Tibial nerve (tissue), 4 donors: ENCODE measurements around the gene MOV10L1. TPM values are rescaled to one million over a fixed set of nuclear protein-coding genes. Genes with fewer than 3 reads are reported as not detected.

Source experiments
- DNase-seq, 2 donors: peaks; one replicate each; pipeline ENCODE4 v3.0.0-alpha.2; 2019; ENCODE audit warnings: low spot score in 2 of 2
- H3K27ac ChIP-seq, 4 donors: fragments of 200-600 bp; sonication (generic) in 3 of 4; one replicate each; pipeline ENCODE4 v1.5.1; 2017 to 2019; ENCODE audit warnings: mild to moderate bottlenecking in 1 of 4
- H3K27me3 ChIP-seq, 2 donors: fragments of 200-600 bp; sonication (generic) in 1 of 2; one replicate each; pipeline versions ENCODE4 v1.5.1 to v1.6.0; 2017 to 2019
- H3K36me3 ChIP-seq, 3 donors: fragments of 200-600 bp; sonication (generic); one replicate each; pipeline ENCODE4 v1.5.1; 2018 to 2019
- H3K4me1 ChIP-seq, 4 donors: fragments of 200-600 bp; sonication (generic) in 3 of 4; one replicate each; pipeline ENCODE4 v1.5.1; 2017 to 2019
- H3K4me3 ChIP-seq, 4 donors: fragments of 200-600 bp; sonication (generic) in 3 of 4; one replicate each; pipeline ENCODE4 v1.5.1; 2017 to 2019; ENCODE audit warnings: mild to moderate bottlenecking in 1 of 4, moderate library complexity in 1 of 4
- H3K9me3 ChIP-seq, 4 donors: fragments of 200-600 bp; sonication (generic) in 3 of 4; one replicate each; pipeline ENCODE4 v1.5.1; 2017 to 2019
- EP300 ChIP-seq, 2 donors: sonication (generic); formaldehyde crosslinking; IDR thresholded peaks; one replicate each; pipeline ENCODE4 v1.6.1; 2017; ENCODE audit warnings: antibody characterized with exemption in 2 of 2, mild to moderate bottlenecking in 1 of 2
- POLR2A ChIP-seq, 2 donors: fragments of 450-650 bp; IDR thresholded peaks; one replicate each; pipeline ENCODE4 v1.6.1; 2017; ENCODE audit warnings: antibody characterized with exemption in 2 of 2, mild to moderate bottlenecking in 2 of 2, moderate library complexity in 2 of 2
- WGBS, 2 donors: methylation state at CpG; one replicate each; pipeline ENCODE4 v1.1.5; 2018; 5-methylcytosine and 5-hydroxymethylcytosine counted together
- total RNA-seq, 4 donors: library from RNA; depleted of rRNA; stranded (reverse); fragments of >200 nt; gene quantifications; one replicate each; pipeline ENCODE4 v1.1.0, GENCODE V29; 2016
- TF ChIP-seq, protein P1 (sequence below), 5 experiments: fragments of 200-600 bp in 3 of 5; fragments of 450-650 bp in 2 of 5; sonication (generic) in 3 of 5; IDR thresholded peaks; one replicate each; pipeline ENCODE4 v1.5.1; 2016 to 2019; ENCODE audit warnings: antibody characterized with exemption in 5 of 5, mild to moderate bottlenecking in 3 of 5, moderate library complexity in 2 of 5

MOV10L1 gene
- total RNA-seq, 4 donors from 2014 or later: 1.0 to 3.7 (median 2.6) TPM

DNA sequence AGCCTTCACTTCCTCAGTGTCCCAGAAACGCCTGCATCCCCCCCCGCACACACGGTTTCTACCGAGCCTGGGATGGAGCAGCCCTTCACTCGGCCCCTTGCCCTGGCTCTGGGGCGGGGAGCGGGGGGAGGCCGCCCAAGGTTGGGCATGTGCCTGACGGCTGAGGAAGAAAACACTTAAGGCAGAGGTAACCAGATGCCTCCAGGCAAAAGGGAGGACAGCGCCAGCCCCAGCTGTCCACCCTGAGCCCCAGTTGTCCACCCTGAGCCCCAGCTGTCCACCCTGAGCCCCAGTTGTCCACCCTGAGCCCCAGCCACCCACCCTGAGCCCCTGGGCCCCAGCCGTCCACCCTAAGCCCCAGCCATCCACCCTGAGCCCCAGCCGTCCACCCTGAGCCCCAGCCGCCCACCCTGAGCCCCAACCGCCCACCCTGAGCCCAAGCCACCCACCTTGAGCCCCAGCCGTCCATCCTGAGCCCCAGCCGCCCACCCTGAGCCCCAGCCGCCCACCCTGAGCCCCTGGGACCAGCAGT, 27.9 kb upstream of the MOV10L1 start:
- 69 to 83% methylated on average over 12 to 17 of the region's 17 CpGs for WGBS, 2 donors
- Histone ChIP-seq H3K27ac (no peak overlapping the region), H3K4me1 (peaks cover 0 to 18% (median 11%) of the 10 kb centered on the region in 4 donors), H3K36me3 (no peaks in the 10 kb centered on the region), H3K27me3 (peaks cover 4 to 53% of the 10 kb centered on the region in 2 donors), H3K9me3 (no peaks in the 10 kb centered on the region), H3K4me3 (no peak overlapping the region)
- no peak for DNase-seq
- TF ChIP-seq POLR2A (IDR thresholded peaks at IDR 0.05) (no peak), EP300 (IDR thresholded peaks at IDR 0.05) (no peak)
- TF ChIP-seq, protein P1, sequence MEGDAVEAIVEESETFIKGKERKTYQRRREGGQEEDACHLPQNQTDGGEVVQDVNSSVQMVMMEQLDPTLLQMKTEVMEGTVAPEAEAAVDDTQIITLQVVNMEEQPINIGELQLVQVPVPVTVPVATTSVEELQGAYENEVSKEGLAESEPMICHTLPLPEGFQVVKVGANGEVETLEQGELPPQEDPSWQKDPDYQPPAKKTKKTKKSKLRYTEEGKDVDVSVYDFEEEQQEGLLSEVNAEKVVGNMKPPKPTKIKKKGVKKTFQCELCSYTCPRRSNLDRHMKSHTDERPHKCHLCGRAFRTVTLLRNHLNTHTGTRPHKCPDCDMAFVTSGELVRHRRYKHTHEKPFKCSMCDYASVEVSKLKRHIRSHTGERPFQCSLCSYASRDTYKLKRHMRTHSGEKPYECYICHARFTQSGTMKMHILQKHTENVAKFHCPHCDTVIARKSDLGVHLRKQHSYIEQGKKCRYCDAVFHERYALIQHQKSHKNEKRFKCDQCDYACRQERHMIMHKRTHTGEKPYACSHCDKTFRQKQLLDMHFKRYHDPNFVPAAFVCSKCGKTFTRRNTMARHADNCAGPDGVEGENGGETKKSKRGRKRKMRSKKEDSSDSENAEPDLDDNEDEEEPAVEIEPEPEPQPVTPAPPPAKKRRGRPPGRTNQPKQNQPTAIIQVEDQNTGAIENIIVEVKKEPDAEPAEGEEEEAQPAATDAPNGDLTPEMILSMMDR (IDR thresholded peaks at IDR 0.05): no peak

DNA sequence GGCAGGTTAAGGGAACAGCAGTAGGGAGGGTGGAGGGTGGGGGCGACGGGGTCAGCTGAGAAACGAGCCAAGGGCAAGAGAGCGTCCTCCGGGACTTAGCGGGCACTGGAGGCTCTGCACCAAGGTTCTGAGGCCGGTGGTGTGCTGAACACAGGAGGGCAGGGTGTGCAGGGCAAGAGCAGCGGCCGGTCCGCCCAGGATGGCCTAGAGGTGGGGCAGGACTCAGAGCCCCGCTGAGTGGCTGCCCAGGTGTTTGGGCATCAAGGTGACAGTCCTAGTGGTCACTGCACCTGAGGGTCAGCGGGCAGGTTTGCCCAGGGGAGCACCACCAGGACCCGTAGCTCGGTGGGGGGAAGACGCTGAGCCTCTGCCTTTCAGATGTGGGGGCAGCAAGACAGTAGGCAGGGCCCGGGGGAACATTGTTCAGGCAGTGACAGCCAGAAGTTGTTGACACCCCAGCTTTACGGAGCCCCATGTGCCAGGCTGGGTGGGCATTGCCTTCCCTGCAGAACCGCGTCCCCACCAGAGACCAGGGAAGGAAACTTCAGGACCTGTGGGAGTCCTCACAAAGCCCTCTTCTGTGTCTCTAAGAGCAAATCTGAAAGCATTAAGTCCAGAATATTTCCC, 27.2 kb upstream of the MOV10L1 start:
- 85 to 86% methylated on average over 17 to 19 of the region's 19 CpGs for WGBS, 2 donors
- DNase-seq: no peak
- Histone ChIP-seq H3K9me3 (no peaks in the 10 kb centered on the region), H3K4me1 (peaks cover 0 to 18% (median 11%) of the 10 kb centered on the region in 4 donors), H3K36me3 (no peaks in the 10 kb centered on the region), H3K27me3 (peaks cover 4 to 48% of the 10 kb centered on the region in 2 donors), H3K4me3 (no peak overlapping the region), H3K27ac (no peak overlapping the region)
- no peak for TF ChIP-seq POLR2A (IDR thresholded peaks at IDR 0.05)
- TF ChIP-seq EP300 (IDR thresholded peaks at IDR 0.05): no peak
- TF ChIP-seq, protein P1 (IDR thresholded peaks at IDR 0.05): no peak

DNA sequence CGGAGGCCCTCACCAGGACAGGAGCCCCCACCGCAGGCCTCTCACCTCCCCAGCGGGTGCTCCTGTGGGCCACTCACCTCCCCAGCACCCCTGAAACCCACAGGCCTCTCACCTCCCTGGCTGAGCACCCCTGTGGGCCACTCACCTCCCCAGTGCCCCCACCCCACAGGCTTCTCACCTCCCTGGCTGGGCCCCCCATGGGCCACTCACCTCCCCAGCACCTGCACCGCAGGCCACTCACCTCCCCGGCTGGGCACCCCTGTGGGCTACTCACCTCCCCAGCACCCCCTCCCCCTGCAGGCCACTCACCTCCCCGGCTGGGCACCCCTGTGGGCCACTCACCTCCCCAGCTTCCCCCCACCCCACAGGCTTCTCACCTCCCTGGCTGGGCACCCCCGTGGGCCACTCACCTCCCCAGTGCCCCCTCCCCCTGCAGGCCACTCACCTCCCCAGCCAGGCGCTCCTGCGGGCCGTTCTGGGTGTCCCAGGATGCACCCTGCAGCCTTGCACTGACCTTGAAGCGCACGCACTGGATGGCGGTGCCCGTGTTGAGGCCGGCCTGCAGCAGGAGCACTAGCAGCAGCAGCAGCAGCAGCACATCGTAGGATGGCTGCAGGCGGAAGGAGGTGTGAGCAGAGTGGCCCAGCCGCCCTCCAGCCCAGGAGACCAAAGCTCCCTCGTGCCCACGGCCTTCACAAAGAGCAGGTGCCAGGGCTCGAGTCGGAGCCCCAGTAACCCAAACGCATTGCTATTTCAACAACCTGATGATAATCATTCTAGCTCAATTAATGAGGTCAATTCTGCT, 26.0 kb upstream of the MOV10L1 start:
- Histone ChIP-seq H3K27me3 (peaks cover 3 to 42% of the 10 kb centered on the region in 2 donors), H3K4me1 (peaks cover 0 to 12% (median 6%) of the 10 kb centered on the region in 4 donors)

DNA sequence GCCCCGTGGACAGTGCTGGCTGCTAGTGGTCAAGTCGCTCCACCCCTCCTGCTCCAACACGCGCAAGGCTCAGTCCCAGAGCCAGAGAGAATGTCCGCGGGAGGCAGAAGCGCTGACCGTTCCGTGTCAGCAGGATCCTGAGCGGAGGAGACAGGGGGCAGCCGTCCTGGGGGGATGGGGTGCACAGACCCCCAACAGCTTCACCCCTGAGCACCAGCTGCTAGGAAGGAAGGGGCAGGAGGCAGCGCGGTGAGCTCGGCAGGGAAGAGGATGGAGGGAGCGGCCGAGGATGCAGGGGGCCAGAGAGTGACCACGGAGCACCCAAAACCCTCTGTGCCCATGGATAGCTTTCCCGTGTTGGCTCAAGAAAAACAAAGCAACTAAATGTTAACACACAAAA, 25.4 kb upstream of the MOV10L1 start:
- H3K4me1 ChIP-seq: peaks cover 0 to 5% (median under 1%) of the 10 kb centered on the region in 4 donors
- peaks cover 0 to 36% of the 10 kb centered on the region in 2 donors for H3K27me3 ChIP-seq
- H3K4me3 ChIP-seq: no peak overlapping the region
- DNase-seq: no peak
- no peaks in the 10 kb centered on the region for H3K9me3 ChIP-seq
- TF ChIP-seq EP300 (IDR thresholded peaks at IDR 0.05) (no peak), POLR2A (IDR thresholded peaks at IDR 0.05) (no peak)
- TF ChIP-seq, protein P1 (IDR thresholded peaks at IDR 0.05): no peak
- WGBS, 2 donors: 61% methylated on average over 18 of the region's 18 CpGs
- no peaks in the 10 kb centered on the region for H3K36me3 ChIP-seq
- no peak overlapping the region for H3K27ac ChIP-seq

More for the DNA sequence above, 26.0 kb upstream of the MOV10L1 start:
- DNase-seq: no peak
- Histone ChIP-seq H3K4me3 (no peak overlapping the region), H3K9me3 (no peaks in the 10 kb centered on the region), H3K36me3 (no peaks in the 10 kb centered on the region), H3K27ac (no peak overlapping the region)
- WGBS, 2 donors: 69 to 75% methylated on average over 9 to 22 of the region's 23 CpGs
- TF ChIP-seq EP300 (IDR thresholded peaks at IDR 0.05): no peak
- TF ChIP-seq, protein P1 (IDR thresholded peaks at IDR 0.05): no peak
- no peak for TF ChIP-seq POLR2A (IDR thresholded peaks at IDR 0.05)

DNA sequence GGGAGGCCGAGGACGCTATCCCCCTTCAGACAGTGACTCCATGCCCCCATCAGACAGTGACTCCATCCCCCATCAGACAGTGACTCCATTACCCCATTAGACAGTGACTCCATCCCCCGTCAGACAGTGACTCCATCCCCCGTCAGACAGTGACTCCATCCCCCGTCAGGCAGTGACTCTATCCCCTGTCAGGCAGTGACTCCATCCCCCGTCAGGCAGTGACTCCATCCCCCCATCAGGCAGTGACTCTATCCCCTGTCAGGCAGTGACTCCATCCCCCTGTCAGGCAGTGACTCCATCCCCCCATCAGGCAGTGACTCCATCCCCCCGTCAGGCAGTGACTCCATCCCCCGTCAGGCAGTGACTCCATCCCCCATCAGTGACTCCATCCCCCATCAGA, 22.6 kb upstream of the MOV10L1 start:
- Histone ChIP-seq H3K4me1 (no peaks in the 10 kb centered on the region), H3K9me3 (no peaks in the 10 kb centered on the region), H3K27ac (no peak overlapping the region), H3K4me3 (no peak overlapping the region), H3K27me3 (peaks cover 0 to 12% of the 10 kb centered on the region in 2 donors), H3K36me3 (no peaks in the 10 kb centered on the region)
- 73 to 78% methylated on average over 6 to 7 of the region's 8 CpGs for WGBS, 2 donors
- TF ChIP-seq POLR2A (IDR thresholded peaks at IDR 0.05) (no peak), EP300 (IDR thresholded peaks at IDR 0.05) (no peak)
- TF ChIP-seq, protein P1 (IDR thresholded peaks at IDR 0.05): no peak
- DNase-seq: no peak
